Measurements from ENCODE around the gene ZNF48. TPM values are rescaled to one million over a fixed set of nuclear protein-coding genes. Genes with fewer than 3 reads are reported as not detected.

ZNF48 gene
- total RNA-seq, 1 experiment from 2014 or later, result 57.3 TPM

- Histone ChIP-seq H4K8ac (replicated peaks; ENCODE audit: insufficient read length, low read depth, low read length) (no peak within 1 kb of the TSS), H2BK12ac (ENCODE audit: insufficient read length, low read depth, low read length) (no peak within 1 kb of the TSS), H3K23me2 (ENCODE audit: insufficient read length, low read depth, low read length, poor library complexity, severe bottlenecking) (peaks cover 14% of the 10 kb centered on the region), H3K79me1 (ENCODE audit: insufficient read depth, low read depth, low read length, poor library complexity, severe bottlenecking) (no peaks in the 10 kb centered on the region), H2BK5ac (ENCODE audit: insufficient read length, low read length) (no peak within 1 kb of the TSS), H2BK20ac (ENCODE audit: low read depth, low read length, poor library complexity, severe bottlenecking) (peak within 1 kb of the TSS; percentile 0), H3K4me2 (ENCODE audit: insufficient read depth, insufficient read length, low read length) (no peak within 1 kb of the TSS), H3K56ac (ENCODE audit: insufficient read length, low read depth, low read length) (no peak within 1 kb of the TSS), H3K79me2 (ENCODE audit: insufficient read depth, low read length) (no peaks in the 10 kb centered on the region; the same call in none of the 2 replicates), H4K91ac (ENCODE audit: insufficient read length, low read depth, low read length) (no peak within 1 kb of the TSS), H3K14ac (ENCODE audit: insufficient read depth, low read length) (no peak within 1 kb of the TSS), H3K9me3 (ENCODE audit: control insufficient read depth, low read depth, low read length) (no peaks in the 10 kb centered on the region), H2AFZ (ENCODE audit: low read length) (no peak within 1 kb of the TSS), H4K5ac (ENCODE audit: insufficient read length, low read depth, low read length) (no peak within 1 kb of the TSS), H2AK5ac (ENCODE audit: insufficient read length, low read length) (no peak within 1 kb of the TSS), H3K27ac (ENCODE audit: insufficient read length, low read depth, low read length) (no peak within 1 kb of the TSS), H3K27me3 (ENCODE audit: insufficient read depth, low read length) (no peaks in the 10 kb centered on the region), H2BK120ac (ENCODE audit: low read depth, low read length, poor library complexity, severe bottlenecking) (no peak within 1 kb of the TSS), H3K4ac (ENCODE audit: low read depth, low read length) (no peak within 1 kb of the TSS), H3K18ac (ENCODE audit: insufficient read length, low read depth, low read length) (no peak within 1 kb of the TSS), H3K23ac (ENCODE audit: insufficient read length, low read depth, low read length) (no peak within 1 kb of the TSS), H4K20me1 (ENCODE audit: control insufficient read depth, insufficient read depth, insufficient read length) (no peaks in the 10 kb centered on the region), H3K4me1 (ENCODE audit: insufficient read depth, low read length) (no peaks in the 10 kb centered on the region; the same call in 1 of the 2 replicates), H2BK15ac (ENCODE audit: low read depth, low read length) (no peak within 1 kb of the TSS), H3K9ac (ENCODE audit: extremely low read depth, insufficient read length, low read length) (no peak within 1 kb of the TSS), H3T11ph (ENCODE audit: low read length) (no peak within 1 kb of the TSS)
- Mint-ChIP-seq H3K27ac (peak within 1 kb of the TSS; percentile 31 to 73 (median 72); a peak in 4 of 7 replicates), H3K4me1 (peaks cover 23 to 38% of the 10 kb centered on the region in 2 experiments), H3K4me3 (no peak within 1 kb of the TSS), H3K27me3 (ENCODE audit: low read depth) (peaks cover 2% of the 10 kb centered on the region; the same call in 1 of the 2 replicates), H3K36me3 (ENCODE audit: insufficient read depth in 1 of 3, low read depth in 3 of 3) (no peaks in the 10 kb centered on the region), H3K9me3 (peaks cover 0 to 5% of the 10 kb centered on the region in 2 experiments; a peak in 4 of 5 replicates)
- no CpG with 5 or more reads among the region's 6 CpGs for WGBS (ENCODE audit: extremely low coverage, insufficient read length, low lambda C conversion rate)
- DNase-seq, result no peak
- TF ChIP-seq CTCF (conservative IDR thresholded peaks at IDR 0.05), result no peak
Measured at GRCh38 chr16:30374538-30374937, 20.7 kb upstream of the ZNF48 start, which contains the start of gene MYL11. MYL11 (plus strand) TSS chr16:30374802; CDS start chr16:30374858, 56 bp downstream.
